HG02840 (cell line): Measurements from ENCODE around the gene KCNJ15.
A peak's percentile ranks its signal among the peaks of the same experiment; 100 is the strongest.
"Not testable (repeated sequence)": the region's sequence is repeated elsewhere in the genome, so short reads cannot be mapped to it uniquely, and the experiment has no call there.

Experiments
- ATAC-seq: cut with Tn5 transposase; IDR thresholded peaks from one replicate; pipeline ENCODE4 v1.9.1; 2021; ENCODE audit warnings: mild to moderate bottlenecking, moderate library complexity, moderate number of reproducible peaks; ENCODE audit not compliant: unreplicated experiment, low FRiP score

KCNJ15 gene

DNA sequence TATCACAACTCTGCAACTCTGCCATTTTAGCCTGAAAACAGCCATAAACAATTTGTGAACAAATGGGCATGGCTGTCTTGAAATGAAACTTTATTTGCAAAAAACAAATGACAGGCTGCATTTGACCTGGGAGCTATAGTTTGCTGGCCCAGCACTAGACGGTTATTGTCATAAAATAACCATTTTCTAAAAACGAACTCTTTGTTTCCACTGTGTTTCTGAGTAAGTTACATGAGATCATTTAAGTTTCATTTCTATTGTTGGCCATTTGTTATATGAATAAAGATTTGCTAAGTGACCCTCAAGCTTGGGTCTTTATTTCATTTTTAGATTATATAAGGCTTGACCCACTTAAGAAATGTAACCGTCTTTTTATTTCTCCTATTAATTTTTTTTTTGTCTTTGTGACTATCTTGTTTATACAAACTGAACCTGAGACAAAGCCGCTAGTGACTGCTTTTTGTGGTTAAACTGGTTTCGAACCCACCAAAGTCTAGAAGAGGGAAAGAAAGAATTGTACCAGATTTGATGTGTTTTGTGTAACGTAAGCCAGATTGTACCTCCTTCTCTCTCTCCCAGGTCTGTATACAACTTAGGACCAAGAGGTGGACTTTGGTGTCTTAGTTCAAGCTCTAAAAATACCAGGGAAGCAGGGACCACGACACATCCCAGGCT, 12.9 kb upstream of the KCNJ15 start:
- ATAC-seq, result no peak

DNA sequence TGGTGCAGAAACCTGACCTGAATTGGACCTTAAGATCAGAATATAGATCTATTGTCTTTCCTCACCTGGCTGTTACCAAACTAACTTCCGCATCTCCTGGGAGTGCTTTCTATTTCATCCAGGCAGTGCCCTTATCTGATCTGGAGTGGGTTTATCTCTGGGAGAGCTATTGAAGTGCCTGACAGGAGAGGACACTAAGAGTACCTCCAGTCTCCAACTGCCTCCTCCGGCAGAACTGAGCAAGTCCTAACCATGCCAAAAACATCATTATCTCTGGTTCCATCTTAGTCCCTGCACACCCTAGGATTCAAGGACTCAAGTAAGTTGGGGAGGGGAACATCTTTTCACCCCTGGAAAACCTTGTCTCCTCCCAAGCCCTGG, 12.4 kb upstream of the KCNJ15 start:
- ATAC-seq, result no peak

DNA sequence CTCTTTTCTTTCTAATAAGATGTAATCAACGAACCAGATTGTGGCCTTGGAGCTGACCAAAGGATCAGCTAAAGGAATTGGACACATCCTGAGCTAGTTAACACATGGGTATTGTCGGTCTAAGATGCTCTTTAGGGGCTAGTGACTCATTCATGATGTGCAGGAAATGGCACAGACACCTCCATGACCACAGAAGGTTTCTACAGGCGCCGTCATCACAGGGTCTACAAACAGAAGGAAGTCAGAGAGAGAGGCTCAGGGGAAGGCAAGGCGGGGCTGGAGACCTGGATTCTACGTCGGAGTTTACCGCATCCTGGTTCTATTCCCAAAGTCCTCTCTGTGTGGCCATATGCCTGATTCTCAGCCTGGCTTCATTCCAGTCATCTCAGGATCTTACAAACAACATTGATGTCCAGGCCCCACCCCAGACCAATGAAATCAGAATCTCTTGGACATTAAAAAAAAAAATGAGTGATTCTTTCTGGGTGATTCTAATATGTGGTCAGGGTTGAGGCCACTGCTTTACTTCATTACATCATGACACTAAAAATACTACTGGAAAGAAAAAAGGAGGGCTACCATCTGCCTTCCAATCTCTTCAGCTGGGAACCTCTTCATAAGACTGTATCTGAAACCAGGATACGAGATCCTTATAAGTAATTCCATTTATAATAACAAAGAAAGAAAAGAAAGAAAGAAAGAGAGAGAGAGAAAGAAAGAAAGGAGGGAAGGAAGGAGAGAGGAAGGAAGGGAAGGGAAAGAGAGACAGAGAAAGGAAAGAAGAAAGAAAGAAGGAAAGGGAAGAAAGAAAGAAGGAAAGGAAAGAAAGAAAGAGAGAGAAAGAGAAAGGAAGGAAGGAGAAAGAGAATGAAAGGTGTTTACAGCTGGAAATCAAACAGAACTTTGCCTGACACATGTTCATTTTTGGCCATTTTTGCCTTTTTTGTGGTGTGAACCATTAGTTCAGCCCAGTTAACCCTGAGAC, 11.6 kb upstream of the KCNJ15 start:
- ATAC-seq, result peak; percentile 57

DNA sequence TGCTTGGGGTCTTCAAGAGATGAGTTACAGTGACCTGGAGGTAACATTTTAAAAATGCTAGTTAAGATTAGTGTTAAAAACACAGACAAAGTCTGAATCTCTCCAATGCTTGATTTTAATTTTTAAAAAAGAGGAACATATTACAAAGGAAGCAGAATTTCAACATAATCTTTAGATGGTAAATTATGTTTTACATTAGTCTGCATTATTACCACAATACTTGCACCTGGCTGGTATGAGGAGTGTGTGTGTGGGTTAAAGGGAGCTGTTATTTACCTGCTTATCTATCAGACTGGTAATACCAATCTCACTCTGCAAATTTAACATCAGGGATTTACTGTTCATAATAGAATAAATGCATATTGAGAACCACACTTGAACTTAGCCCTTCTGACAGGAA, 10.3 kb upstream of the KCNJ15 start:
- no peak for ATAC-seq

DNA sequence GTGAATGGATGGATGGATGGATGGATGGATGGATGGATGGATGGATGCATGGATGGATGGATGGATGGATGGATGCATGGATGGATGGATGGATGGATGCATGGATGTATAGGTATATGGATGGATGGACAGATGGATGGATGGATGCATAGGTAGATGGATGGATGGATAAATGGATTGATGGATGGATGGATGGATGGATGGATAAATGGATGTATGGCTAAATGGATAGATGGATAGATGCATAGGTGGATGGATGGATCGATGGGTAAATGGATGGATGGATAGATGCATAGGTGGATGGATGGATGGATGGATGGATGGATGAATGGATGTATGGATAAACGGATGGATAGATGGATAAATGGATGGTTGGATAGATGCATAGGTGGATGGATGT, 9.7 kb upstream of the KCNJ15 start:
- ATAC-seq, result not testable (repeated sequence)

DNA sequence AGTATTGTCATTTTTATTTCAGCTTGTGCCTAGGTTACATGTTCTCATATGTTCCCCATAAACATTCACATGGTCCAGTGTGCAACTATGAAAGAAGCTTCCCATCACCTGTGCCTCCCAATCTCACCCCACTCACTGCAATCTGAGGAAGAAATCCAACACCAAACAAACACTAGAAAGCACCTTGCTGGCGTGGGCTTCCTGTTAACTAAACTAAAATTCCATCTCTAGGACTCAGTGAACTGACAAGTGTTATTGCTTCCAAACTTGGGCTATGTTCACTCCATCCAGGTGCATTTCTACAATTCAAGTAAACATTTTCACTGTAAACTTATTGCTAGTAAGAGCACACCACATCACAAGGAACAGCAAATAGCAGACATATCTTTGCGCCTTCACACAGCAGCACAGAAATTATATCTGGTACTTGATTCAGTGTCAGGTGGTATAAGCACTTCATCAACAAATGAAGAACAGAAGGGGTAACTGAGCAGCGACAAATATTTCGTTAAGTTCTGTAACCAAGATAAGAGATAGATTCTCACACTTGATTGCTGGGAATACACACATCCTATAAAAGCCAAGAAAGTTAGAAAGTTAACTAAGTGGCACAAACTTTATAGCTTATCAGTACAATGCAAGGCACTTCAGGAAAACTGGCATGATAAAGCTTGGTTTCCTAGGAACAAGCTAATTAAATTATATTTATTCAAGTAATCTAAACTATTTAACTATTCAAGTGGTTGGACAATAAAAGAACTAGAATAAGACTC, 8.9 kb upstream of the KCNJ15 start:
- no peak for ATAC-seq

DNA sequence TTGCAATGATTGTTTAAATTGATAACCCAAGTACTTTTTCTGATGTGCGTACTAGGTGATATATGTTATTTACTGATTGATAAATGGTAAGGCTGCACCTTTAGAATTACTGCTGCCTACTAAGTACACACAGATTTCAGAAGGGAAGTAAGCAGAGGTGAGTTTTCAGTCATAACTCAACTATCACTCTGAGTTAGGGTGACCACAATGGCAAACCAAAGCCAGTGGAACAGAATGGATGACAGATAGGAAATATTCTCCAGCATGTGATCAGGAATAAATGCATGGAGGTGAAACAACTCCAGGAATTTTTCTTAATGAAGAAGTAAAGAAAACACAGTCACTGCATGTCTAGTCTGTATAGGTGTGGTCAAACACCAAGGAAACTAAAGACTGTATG, 7.5 kb upstream of the KCNJ15 start:
- no peak for ATAC-seq

DNA sequence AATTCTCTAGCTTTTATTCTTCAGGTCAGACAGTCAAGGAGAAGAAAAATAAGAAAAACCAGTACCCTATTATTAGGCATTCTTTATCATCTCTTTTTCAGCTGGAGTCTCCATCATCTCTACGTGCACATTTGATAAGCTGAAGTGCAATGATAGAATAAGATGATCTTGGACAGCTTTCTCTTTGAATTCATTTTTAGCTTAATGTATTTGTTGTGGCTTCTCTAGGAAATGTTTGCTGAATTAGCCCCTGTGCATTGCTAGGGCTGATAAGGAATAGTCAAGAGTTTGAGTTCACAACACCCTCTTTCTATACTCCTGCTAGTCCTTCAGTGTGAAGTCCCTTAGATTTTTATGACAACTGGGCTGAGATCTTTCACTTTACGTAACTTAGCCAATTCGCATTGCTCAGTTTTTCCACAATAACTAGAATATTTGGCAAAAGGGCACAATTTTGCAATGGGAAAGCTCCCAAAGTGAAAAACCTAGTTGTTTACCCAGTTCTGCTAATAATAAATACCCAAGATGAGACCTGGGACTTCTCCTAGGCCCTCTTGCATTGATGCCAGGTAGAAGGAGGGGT, 7.0 kb upstream of the KCNJ15 start:
- no peak for ATAC-seq

DNA sequence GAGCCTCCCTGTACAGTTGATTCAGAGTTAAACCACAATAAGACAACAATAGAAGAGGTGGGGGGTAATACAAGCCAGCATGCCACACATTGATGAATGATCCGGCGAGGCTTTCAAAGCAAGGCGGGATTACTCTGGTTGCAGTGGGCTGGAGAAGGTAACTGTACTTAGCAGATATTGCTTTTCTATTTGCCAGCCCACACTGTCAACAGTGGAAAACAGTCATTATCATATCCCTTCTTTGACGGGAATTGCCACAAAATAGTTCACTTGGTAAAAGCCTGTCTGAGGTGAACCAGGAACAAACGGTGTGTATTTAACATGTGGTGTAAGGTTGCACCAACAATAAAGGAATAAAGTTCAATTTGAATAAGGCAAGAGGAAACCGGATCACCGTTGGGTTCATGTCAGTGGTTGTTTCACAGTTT, 5.8 kb upstream of the KCNJ15 start:
- ATAC-seq, result no peak

DNA sequence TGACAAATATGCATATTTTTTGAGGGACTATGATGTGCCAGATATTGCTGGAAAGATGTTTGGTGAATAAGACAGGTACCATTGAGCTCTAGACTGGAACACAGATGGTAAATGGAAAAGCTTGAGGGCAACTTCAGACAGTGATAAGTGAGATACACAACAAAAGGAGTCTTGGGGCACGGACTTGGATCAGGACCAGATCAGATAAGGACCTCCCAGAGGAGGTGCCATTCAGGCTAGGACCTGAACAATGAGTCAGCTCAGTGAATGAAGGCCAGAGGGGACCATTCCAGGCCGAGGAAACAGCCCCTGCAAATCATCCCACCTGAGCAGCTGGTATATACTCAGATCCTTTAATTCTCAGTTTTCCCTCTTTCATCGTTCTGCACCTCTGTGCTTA, 1.8 kb upstream of the KCNJ15 start:
- no peak for ATAC-seq

DNA sequence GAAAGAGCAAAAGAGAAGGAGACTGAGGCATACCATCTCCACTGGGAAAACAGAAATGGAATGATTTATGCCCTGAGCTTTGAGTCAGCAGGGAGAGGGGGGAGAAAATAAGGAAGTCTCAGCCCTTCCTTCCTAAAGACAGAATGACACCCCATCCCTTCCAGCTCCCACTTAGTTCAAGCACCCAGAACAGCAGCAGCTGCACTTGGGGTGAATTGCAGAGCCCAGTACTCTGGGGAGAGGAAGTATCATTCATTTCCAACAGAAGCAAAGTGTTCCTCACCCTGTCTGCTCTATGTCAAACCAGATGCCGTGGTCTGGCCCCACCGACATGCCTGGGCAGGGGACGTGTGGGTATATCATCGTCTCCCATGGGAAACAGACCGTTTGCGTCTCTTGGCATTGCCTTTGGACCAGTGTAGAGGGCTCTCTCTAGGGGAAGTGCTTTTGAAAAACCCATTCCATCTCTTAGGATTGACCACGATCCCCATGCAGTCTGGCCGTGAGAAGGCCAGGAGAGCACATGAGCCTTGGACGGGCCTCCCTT, 1.1 kb upstream of the KCNJ15 start:
- ATAC-seq, result no peak

DNA sequence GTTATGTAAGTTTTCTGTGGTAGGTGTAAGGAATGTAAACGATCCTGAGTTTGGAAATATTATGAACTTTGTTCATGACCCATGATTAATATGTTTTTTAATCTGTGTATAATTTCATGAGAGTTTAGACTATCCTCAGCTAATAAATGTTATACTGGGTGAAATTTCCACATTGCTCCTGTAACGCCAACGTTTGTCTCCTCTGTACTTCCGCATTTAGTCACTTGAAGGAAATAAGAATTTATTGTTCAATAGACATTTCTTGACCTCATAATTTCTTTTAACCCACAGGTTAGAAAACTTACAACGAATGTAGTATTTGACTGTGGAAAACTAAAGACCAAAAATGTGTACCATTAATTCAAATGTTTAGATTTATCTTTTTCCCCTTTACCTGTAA, 876 bp downstream of the KCNJ15 start:
- ATAC-seq, result no peak

DNA sequence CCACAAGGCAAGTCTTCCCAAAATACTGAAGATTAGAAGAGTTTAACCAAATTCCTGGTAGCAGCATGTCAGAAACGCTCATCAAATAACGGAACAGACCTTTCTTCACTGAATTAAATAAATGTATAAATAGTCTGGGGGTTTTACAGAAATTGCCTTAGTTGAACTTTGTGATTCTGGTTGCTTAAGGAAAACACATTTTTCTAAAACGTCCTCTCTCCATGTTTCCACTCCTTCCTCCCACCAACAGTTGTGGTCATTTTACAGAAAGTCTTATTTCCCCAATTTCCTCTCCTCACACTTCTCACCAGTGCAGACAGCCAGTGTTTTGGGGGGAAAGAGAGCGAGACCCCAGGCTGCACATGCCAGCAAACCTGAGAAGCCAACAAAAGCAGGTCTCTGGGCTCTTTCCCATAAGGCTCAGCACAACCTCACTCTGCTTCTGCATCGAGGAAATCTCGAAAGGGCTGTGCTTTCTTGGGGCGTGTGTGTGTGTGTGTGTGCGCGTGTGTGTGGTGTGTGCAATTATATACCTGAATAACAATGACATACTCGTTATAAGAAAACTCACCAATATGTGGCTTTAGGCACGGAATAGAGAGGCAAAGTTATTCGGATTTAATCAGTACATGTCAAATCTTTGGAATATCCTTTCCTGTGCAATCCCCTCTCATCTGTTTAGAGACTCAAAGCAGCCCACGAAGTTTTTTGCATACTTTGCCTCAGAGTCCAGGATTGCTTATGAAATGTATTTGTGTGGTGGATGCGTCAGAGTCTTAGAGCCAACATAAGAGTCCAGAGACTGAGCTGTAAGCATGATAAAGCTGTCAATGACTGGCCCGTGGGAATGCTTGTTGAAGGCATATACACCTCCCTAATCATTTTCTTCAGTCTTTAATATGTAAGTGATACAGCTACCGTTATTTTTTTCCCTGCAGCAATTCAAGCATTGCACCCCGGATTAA, 2.0 kb downstream of the KCNJ15 start:
- ATAC-seq, result no peak

DNA sequence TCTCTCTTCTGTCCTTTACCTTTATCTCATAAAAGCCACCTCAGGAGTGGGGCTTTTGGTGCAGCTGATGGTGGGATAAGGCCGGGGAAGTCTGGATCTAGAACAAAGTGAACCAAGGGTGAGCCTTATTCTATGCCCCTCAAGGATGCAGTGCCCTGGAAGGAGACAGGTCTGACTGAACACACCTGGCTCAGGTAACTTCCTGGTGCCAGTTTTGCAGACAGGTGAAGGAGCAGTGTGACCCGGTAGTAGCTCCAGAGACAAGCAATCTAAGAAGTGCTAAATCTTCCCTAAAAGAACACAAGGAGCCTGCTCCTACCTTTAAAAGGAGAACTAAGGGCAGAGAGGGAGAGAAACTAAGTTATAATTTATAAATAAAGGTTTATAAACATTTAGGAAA, 2.9 kb downstream of the KCNJ15 start:
- ATAC-seq, result no peak

DNA sequence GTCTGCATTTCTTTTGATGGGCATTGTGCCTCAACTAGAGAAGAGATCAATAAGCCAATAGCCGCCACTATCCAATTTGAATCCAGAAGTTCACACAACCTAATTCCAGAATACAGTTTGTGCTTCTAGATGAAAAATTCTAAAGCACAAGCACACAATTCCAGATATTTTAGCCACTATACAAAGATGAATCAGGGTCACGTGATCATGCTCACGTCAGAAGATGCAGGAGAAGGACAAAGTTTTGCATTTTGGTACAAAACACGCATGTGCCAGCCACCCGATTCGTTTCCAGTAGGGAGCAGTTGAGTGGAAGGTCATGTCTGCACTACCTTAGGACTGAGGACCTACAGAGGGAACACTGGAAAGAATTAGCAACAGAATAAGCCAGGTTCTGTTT, 3.6 kb downstream of the KCNJ15 start:
- ATAC-seq, result no peak

DNA sequence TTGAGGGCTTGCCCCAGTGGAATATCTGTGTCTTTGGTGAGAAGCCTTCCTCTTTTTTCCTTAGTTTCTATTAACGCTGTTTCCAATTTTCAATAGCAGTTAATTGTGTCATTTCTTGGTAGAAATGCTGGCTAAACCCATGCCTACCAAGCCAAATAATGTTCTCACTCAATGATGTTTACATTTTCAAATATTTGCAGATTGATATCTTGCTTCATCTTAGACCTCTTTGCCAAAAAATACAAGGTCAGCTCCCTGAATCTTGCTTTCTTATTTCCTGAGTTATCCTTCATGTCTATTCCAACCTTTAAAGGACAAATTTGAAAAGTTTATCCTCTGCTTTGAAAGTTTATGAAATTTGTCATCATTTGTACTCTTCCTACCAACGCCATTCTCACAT, 5.1 kb downstream of the KCNJ15 start:
- ATAC-seq, result no peak

DNA sequence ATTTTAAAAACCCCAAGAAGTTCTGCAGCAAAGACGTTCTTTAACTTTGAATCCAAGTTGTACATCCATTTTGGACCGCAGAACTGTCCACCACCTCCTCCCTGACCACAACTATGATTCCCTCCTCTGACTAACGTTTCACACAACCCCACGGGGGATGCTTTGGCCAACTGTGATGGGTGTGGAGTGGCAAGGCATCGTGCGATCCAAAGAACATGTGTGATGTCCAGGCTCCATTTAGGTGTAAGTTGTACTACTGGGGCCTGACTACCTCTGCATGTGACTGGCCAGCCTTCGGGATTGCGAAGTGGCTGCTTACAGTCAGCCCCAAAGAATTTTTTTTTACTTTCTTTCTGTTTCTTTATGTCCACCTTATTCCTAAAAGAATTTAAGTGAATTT, 6.7 kb downstream of the KCNJ15 start:
- no peak for ATAC-seq

DNA sequence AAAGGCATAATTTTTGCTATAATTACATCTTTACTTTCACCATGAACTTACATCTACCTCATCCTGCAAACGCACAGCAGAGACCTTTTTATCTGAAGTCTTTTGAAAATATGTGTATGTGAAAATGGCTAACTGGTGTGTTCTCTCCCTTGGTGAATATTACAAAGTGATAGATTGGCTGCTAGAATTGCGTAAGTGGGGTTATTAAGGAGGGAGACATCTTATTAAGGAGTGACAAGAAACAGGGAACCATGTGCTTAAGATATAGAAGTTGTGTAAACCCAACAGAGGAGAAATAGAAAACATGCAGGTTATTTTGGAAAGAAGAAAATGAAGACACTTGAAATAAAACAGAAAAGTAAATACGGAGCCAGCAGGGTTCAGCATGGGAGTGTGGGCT, 7.8 kb downstream of the KCNJ15 start:
- ATAC-seq, result no peak

DNA sequence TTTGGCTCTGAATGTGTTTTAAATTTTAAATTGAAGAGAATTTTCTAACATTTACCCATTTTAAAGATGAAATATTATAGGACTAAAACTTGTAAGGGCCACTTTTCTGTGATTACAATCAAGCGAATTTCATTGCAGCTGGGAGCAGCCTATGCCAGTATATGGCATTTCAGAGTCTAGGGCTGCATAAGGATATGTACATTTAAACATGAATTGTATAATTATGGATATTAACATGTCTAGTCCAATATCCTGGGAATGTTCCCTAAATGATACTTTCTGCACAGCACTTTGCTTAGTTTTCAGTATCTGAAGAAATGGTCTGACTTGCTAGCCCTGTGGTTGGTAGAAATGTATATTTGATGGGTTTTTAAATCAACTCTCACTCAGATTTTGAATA, 8.4 kb downstream of the KCNJ15 start:
- no peak for ATAC-seq
